B cell (primary cell): ENCODE measurements around the gene ADRM1.

Source experiments
- CTCF ChIP-seq: fragments of 200-600 bp; IDR thresholded peaks from one replicate; pipeline ENCODE4 v1.8.0; 2022; ENCODE audit warnings: antibody characterized with exemption, mild to moderate bottlenecking
- EZH2 ChIP-seq: IDR thresholded peaks from 2 replicates; pipeline ENCODE4 v1.6.1; 2012; ENCODE audit warnings: borderline replicate concordance, low read depth, mild to moderate bottlenecking, moderate library complexity, low read length; ENCODE audit not compliant: insufficient read depth, poor library complexity, severe bottlenecking

GRCh38 chr20:62342910-62343309 is 40.1 kb downstream of the ADRM1 start:
- TF ChIP-seq CTCF (no peak), EZH2 (no peak)
